HG03565 (cell line): ENCODE measurements around the gene POP4.
A peak's percentile ranks its signal among the peaks of the same experiment; 100 is the strongest.

ENCODE experiments used
- ATAC-seq: cut with Tn5 transposase; IDR thresholded peaks from one replicate; pipeline ENCODE4 v1.9.1; 2021; ENCODE audit warnings: mild to moderate bottlenecking, moderate library complexity; ENCODE audit not compliant: unreplicated experiment

Gene POP4

DNA sequence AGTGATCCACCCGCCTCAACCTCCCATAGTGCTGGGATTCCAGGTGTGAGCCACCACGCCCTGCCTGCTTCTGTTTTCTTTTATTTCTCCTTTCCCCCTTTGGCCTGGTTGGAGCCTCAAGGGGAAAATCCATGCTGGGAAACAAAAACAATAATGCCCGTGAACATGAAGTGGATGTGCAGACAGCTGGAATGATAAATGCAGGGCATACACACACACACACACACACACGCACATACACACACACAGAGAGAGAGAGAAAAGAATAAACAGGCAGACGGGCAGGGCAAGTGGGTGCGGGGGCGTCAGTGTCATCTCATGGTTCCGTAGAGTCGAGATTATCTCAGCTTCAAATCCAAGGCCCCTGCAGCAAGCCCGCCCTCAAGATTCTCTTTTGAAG lies 54.8 kb downstream of the POP4 start:
- ATAC-seq = no peak

DNA sequence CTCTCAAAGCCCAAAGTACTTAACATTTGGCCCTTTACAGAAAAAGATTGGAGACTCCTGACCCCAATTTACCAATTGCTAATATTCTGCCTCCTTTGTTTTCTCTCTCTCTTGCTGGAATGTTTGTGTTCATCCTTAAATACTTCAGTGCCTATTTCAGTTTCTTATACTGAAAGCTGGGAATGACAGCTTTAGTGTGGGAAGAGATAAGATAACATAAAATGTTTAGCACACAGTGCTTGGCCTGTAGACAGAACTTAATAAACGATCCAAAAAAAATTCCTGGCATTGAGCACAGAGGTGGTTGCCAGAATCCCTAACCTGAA lies 56.2 kb downstream of the POP4 start:
- no peak for ATAC-seq

DNA sequence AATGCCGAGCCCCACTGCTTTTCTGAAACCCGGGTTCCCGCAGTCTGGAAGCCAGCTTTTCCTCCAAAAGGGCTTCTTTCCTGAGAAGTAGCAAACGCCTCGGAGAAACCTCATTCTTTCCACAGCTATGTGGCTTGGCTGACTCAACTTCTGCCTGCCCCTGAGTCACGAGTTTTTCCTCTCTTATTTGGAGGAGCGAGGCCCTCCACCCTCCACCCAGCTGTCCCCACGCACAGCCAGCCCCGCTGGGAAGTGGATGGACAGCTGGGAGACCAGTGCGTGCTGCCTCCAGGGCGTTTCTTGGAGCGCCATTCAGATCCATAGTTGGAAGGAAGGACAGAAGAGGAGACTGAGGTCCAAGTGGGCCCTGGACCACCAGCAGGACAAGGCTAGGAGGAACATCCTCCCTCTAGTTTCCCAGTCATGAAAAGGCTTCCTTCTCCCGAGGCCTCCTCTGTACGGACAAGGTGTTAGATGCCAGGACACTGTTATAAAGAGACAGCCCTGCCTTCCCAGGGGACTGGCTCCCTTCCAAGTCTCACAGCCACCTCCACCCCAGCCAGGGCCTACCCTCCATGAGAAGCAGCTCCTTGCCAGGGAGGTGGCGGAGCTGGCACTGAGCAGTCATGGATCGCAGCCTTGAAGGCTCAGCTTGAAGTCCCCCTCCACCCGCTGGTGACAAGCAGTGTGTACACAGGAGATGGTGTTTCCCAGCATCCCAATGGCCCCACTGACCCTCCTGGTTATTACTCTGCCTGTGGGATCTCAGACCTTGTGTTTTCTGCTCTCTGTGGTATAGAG lies 56.7 kb downstream of the POP4 start:
- no peak for ATAC-seq

DNA sequence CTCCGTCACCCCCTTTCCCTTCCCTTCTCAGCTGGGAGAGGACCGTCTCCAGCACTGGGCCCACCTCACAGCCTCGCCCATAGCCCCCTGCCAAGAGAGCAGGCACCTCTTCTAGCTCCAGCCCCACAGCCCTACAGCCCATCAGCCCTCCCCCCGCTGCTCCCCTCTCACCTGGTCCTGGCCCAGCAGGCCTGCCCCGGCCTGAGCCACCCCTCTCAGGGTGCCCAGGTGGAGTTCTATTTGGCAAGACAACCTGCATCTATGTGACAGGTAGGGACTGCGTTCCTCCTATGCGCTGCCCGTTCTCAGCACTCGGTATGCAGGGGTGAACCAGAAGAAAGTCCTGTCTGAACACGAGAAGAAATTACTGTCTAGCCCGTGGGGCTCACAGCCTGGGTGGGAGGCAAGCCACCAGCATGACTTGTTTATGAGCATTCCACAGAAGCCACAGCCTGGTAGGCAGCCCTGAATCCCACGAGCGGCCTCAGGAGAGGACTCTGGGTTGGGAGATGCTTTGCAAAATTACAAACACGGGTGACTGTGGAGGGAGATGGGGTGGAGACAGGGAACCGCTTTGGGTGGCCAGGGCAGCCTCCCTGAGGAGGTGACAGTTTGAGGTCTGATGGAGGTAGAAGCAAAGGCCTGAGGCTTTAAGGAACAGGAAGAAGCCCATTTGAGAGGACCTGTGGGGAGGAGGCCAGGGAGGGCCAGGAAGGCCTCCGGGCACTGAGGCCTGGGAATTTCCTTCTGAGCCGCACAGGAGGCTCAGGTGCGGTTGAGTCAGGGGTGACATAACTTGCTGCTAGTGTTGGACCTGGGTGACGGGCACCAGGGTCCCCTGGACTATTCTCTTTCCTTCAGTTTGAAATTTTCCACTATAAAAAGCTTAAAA lies 58.0 kb downstream of the POP4 start:
- no peak for ATAC-seq

DNA sequence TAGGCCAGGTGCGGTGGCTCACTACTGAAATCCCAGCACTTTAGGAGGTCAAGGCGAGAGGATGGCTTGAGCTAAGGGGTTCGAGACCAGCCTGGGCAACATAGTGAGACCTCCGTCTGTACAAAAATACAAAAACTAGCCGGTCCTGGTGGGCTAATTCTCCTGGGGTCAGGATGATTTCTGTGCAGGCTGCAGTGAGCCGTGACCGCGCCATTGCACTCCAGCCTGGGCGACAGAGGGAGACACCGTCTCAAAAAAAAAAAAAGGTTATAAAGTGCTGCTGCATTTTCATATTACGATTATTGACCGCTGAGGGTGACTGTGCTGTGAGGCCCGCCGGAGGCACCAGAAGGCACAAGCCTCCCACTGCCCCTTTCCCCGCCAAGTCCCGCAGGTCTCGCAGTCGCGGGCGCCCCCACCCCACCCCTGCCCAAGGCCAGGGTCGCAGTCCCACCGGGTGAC lies 58.7 kb downstream of the POP4 start:
- ATAC-seq = no peak

DNA sequence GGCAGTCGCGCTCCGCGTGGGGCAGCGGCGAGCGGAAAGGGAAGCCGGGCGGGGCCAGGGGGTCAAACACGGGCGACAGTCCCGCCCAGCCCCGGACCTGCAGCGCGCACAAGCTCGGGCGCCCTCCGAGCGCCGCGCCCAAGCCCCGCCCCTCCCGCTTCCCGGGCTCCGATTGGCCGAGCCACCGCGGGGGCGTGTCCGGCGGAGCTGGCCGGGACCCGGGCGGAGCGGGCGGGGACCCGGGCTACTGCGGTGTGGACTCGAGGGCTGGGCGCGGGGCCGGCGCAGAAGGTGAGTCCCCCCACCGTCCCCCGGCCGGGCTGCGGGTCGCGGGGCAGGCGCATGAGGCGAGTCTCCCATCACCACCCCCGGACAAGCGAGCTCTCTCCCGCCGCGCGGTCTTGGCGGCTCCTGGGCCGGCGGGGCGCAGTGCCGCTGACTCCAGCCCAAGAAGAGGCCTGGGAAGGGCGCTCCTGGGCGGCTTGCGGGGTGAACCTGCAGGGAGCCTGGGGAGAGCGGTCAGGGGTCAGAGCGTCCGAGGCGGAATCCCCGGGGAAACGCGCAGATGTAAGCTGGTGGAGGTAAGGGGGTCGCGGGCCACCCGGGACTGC lies 59.2 kb downstream of the POP4 start, which contains the start of gene PLEKHF1:
TSS of gene PLEKHF1 (plus strand) at position 247 of the 611 bp plus-strand sequence. CDS start 8,379 bp downstream, outside the sequence.
- ATAC-seq = peak; percentile 76

DNA sequence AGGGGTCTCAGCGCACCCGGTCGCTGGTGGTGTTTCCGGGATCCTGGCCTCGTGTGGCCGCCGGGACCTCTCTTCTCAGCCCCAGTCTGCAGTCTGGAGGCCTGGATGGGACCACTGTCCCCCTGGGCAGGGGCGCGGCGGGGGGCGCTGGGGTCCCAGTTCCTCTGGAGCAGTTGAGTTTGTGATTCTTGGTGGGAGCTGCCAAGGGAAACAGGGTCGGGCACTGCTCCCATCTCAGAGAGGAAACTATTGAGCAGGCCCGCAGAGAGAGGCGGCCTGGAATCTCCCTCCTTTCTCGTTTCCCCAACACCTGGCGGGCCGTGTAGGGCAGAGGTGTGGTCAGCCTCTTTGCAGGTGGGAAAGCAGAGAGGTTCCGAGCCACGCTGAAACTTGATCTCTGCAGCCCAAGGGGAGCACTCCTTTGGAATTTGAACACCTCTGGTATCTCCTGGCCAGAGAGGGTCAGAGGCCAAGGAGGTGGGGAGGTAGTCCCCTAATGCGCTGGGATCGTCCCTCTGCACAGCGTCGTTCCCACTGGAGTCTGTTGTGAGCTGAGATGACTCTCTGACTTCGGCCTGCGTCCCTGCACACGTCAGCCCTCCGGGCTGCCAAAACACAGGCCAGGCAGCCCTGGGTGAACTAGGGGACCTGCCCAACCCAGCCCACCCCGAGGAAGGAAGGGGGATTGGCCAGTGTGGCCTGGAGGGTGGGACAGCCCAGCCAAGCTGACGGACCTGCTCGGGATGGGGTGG lies 59.9 kb downstream of the POP4 start:
- ATAC-seq = no peak
